IMR-90 (cell line): ENCODE data around the gene EPN1. TPM values are rescaled to one million over a fixed set of nuclear protein-coding genes. Genes with fewer than 3 reads are reported as not detected.

Experiments
- ATAC-seq: fragments of 200-7000 bp; cut with Tn5 transposase; 2 replicates; pipeline ENCODE4 v1.9.1; 2020; ENCODE audit warnings: low read depth, mild to moderate bottlenecking, moderate library complexity
- BruUV-seq: library from RNA; stranded (reverse); fragments of 400-500 nt; replicated peaks from 2 replicates; lab custom pipeline; 2021; lab: Mats Ljungman, UMichigan
- CTCF ChIA-PET: fragments of 300-600 bp; formaldehyde crosslinking; extraction: SDS; loops from one replicate; lab custom pipeline; 2021; ENCODE audit warnings: antibody characterized with exemption; lab: Yijun Ruan, JAX
- POLR2A ChIA-PET: fragments of 300-600 bp; sonication (Branson Sonifier 250); formaldehyde crosslinking; loops from one replicate; lab custom pipeline; 2022; ENCODE audit warnings: antibody characterized with exemption; ENCODE audit not compliant: unreplicated experiment; lab: Charles Lee
- DNase-seq: peaks from one replicate; pipeline ENCODE4 v3.0.0; 2013
- H2AFZ ChIP-seq: replicated peaks from 2 replicates; pipeline ENCODE3; 2013; ENCODE audit warnings: low read length, mild to moderate bottlenecking; ENCODE audit not compliant: poor library complexity
- H2AK5ac ChIP-seq: 2 replicates; pipeline ENCODE4 v1.6.1; 2013; ENCODE audit warnings: low read depth, low read length, inconsistent platforms
- H2AK9ac ChIP-seq: replicated peaks from 2 replicates; pipeline ENCODE3; 2013; ENCODE audit warnings: mild to moderate bottlenecking, low read depth, low read length, moderate library complexity; ENCODE audit not compliant: poor library complexity
- H2BK120ac ChIP-seq: 2 replicates; pipeline ENCODE4 v1.6.1; 2013; ENCODE audit warnings: low read depth, low read length, inconsistent platforms
- H2BK15ac ChIP-seq: 3 replicates; pipeline ENCODE4 v1.6.1; 2013; ENCODE audit warnings: low read depth, low read length, inconsistent platforms
- H2BK20ac ChIP-seq: 2 replicates; pipeline ENCODE4 v1.6.1; 2013; ENCODE audit warnings: low read depth, mild to moderate bottlenecking, inconsistent platforms, low read length, moderate library complexity
- H2BK5ac ChIP-seq: 2 replicates; pipeline ENCODE4 v1.6.1; 2013; ENCODE audit warnings: mild to moderate bottlenecking, low read depth, low read length, inconsistent platforms; ENCODE audit not compliant: poor library complexity, severe bottlenecking
- H3K14ac ChIP-seq: replicated peaks from 2 replicates; pipeline ENCODE4 v1.6.1; 2013; ENCODE audit warnings: low read depth, low read length, inconsistent platforms
- H3K18ac ChIP-seq: 2 replicates; pipeline ENCODE4 v1.6.1; 2013; ENCODE audit warnings: low read depth, low read length, control low read depth
- H3K23ac ChIP-seq: 2 replicates; pipeline ENCODE4 v1.6.1; 2013; ENCODE audit warnings: low read depth, low read length, inconsistent platforms
- H3K27ac ChIP-seq: 2 replicates; pipeline ENCODE4 v1.5.1; 2013; ENCODE audit warnings: mild to moderate bottlenecking, control low read depth, low read length; ENCODE audit not compliant: insufficient read depth
- H3K27me3 ChIP-seq: 2 replicates; pipeline ENCODE4 v1.6.1; 2013; ENCODE audit warnings: low read length; ENCODE audit not compliant: control insufficient read depth, insufficient read depth
- H3K36me3 ChIP-seq: 2 replicates; pipeline ENCODE4 v1.6.1; 2013; ENCODE audit warnings: low read length, mixed read lengths; ENCODE audit not compliant: control insufficient read depth, insufficient read depth
- H3K4ac ChIP-seq: 2 replicates; pipeline ENCODE4 v1.6.1; 2013; ENCODE audit warnings: low read depth, low read length, inconsistent platforms
- H3K4me1 ChIP-seq: 2 replicates; pipeline ENCODE4 v1.6.1; 2013; ENCODE audit warnings: low read length, mixed read lengths; ENCODE audit not compliant: control insufficient read depth, insufficient read depth
- H3K4me2 ChIP-seq: 2 replicates; pipeline ENCODE4 v1.6.1; 2013; ENCODE audit warnings: low read depth, mild to moderate bottlenecking, control low read depth, low read length, moderate library complexity
- H3K4me3 ChIP-seq: 2 replicates; pipeline ENCODE4 v1.5.1; 2013; ENCODE audit warnings: low read depth, mild to moderate bottlenecking, control low read depth, low read length, moderate library complexity; ENCODE audit not compliant: insufficient read depth
- H3K56ac ChIP-seq: 2 replicates; pipeline ENCODE4 v1.6.1; 2013; ENCODE audit warnings: low read length, inconsistent platforms; ENCODE audit not compliant: insufficient read depth; ENCODE audit errors: extremely low read depth
- H3K79me1 ChIP-seq, 2 experiments: 2 replicates each; pipeline ENCODE4 v1.6.1; 2013; ENCODE audit warnings: low read length in 2 of 2, inconsistent platforms in 1 of 2, low read depth in 1 of 2
- H3K9ac ChIP-seq: 2 replicates; pipeline ENCODE4 v1.6.1; 2013; ENCODE audit warnings: low read depth, low read length, control low read depth
- H3K9me1 ChIP-seq: 2 replicates; pipeline ENCODE4 v1.6.1; 2013; ENCODE audit warnings: low read length, inconsistent platforms; ENCODE audit not compliant: insufficient read depth
- H3K9me3 ChIP-seq: 2 replicates; pipeline ENCODE4 v1.6.1; 2013; ENCODE audit warnings: low read length; ENCODE audit not compliant: control insufficient read depth, insufficient read depth
- H4K20me1 ChIP-seq: 2 replicates; pipeline ENCODE4 v1.6.1; 2013; ENCODE audit warnings: low read length, inconsistent platforms; ENCODE audit not compliant: insufficient read depth
- H4K5ac ChIP-seq: 2 replicates; pipeline ENCODE4 v1.6.1; 2013; ENCODE audit warnings: mild to moderate bottlenecking, low read depth, low read length, control low read depth
- H4K8ac ChIP-seq, 2 experiments: 2 replicates each; pipeline ENCODE4 v1.6.1; 2013; ENCODE audit warnings: low read depth in 2 of 2, low read length in 2 of 2, control low read depth in 1 of 2, inconsistent platforms in 1 of 2
- H4K91ac ChIP-seq: 2 replicates; pipeline ENCODE4 v1.6.1; 2013; ENCODE audit warnings: low read depth, low read length, inconsistent platforms; ENCODE audit not compliant: insufficient read depth
- MAFK ChIP-seq: IDR thresholded peaks from 2 replicates; pipeline ENCODE4 v1.6.1; 2012; ENCODE audit warnings: low read depth, low read length, improper control_type of control experiment
- MAZ ChIP-seq: IDR thresholded peaks from 2 replicates; pipeline ENCODE4 v1.6.1; 2012; ENCODE audit warnings: low read depth, mild to moderate bottlenecking, low read length, improper control_type of control experiment, moderate library complexity, borderline replicate concordance
- SMC3 ChIP-seq: fragments of 150-350 bp; IDR thresholded peaks from 2 replicates; pipeline ENCODE4 v1.6.1; 2016; ENCODE audit warnings: low read depth, mild to moderate bottlenecking, antibody characterized with exemption, low read length, moderate library complexity
- WGBS, 2 experiments: methylation state at CpG; one replicate each; pipeline versions ENCODE4 v1.1.5 to v1.1.7; 2013; ENCODE audit warnings: missing lambda C conversion rate in 2 of 2; ENCODE audit not compliant: insufficient read length in 1 of 2; ENCODE audit errors: extremely low coverage in 2 of 2; 5-methylcytosine and 5-hydroxymethylcytosine counted together
- dilution Hi-C: fragments of 300-500 bp; cut with HindIII; formaldehyde crosslinking; loops from one replicate; pipeline ENCODE4 v1.14.3; 2018; ENCODE audit warnings: low sequenced_read_pairs; ENCODE audit not compliant: unreplicated experiment
- in situ Hi-C: fragments of 300-500 bp; cut with MboI; formaldehyde crosslinking; loops from 3 replicates; pipeline ENCODE4 v1.14.3; 2019; ENCODE audit warnings: low sequenced_read_pairs, inconsistent platforms, mixed read lengths
- intact Hi-C: fragments of 100-400 bp; cut with micrococcal nuclease; formaldehyde crosslinking; loops from 2 replicates; pipeline ENCODE4 v1.10.0; 2022
- polyA plus RNA-seq, 3 experiments: library from polyadenylated mRNA; depleted of rRNA; stranded (reverse); fragments of >200 nt; gene quantifications; 2 replicates each; pipeline ENCODE4 v1.2.3, GENCODE V29; 2012; ENCODE audit warnings: low replicate concordance in 1 of 3
- total RNA-seq: library from RNA; depleted of rRNA; stranded (reverse); fragments of >200 nt; gene quantifications from 2 replicates; pipeline ENCODE4 v1.2.3, GENCODE V29; 2012
- TF ChIP-seq, protein P1 (sequence below): fragments of 150-350 bp; IDR thresholded peaks from 2 replicates; pipeline ENCODE4 v1.6.1; 2017; ENCODE audit warnings: mild to moderate bottlenecking, antibody characterized with exemption, low read length, low read depth

Gene EPN1
- total and polyA plus RNA-seq, 2 of the 4 experiments (the other 2 are of a cell fraction) = 19.0 to 122 TPM

DNA sequence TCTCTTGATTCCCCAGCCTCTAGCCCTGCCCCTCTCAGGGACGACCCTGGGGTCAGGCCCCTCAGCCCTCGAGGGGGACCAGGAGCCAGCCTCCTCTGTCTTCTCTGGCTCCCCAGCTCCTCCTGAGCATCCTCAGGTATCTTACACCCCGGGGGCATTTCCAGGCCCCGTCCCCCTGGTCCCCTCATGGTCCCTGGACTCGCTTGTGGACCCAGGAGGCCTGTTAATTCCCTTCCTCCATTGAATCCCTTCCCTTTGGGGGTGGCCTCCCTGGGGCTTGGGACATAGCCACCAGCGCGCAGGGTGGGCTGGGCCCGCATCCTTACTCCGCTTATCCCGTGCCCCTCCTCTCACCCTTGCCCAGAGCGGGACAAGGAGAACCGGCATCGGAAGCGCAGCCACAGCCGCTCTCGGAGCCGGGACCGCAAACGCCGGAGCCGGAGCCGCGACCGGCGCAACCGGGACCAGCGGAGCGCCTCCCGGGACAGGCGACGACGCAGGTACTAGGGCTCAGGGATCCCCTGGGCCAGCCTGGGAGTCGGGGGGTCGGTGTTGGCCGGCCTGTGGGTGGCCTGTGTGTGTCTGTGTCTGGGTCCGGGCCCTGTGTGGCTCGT lies 16.1 kb upstream of the EPN1 start:
- Histone ChIP-seq H2AFZ (no peak overlapping the region), H3K9ac (no peak overlapping the region), H3K36me3 (peaks cover 45% of the 10 kb centered on the region), H2AK5ac (no peak overlapping the region), H2BK120ac (no peak overlapping the region), H3K56ac (no peak overlapping the region), H3K27me3 (no peaks in the 10 kb centered on the region), H3K4me1 (peaks cover 10% of the 10 kb centered on the region), H2BK5ac (no peak overlapping the region), H3K4me2 (no peak overlapping the region), H2BK20ac (no peak overlapping the region), H4K8ac (no peak overlapping the region), H3K4me3 (no peak overlapping the region), H3K27ac (no peak overlapping the region), H2AK9ac (no peak overlapping the region), H3K79me1 (peaks cover 12 to 44% of the 10 kb centered on the region in 2 experiments), H3K4ac (no peak overlapping the region), H4K91ac (no peak overlapping the region), H3K9me1 (peaks cover 13% of the 10 kb centered on the region), H3K9me3 (no peaks in the 10 kb centered on the region), H3K14ac (no peak overlapping the region), H3K18ac (no peak overlapping the region), H2BK15ac (no peak overlapping the region), H4K20me1 (peaks cover 92% of the 10 kb centered on the region), H3K23ac (no peak overlapping the region), H4K5ac (no peak overlapping the region)
- TF ChIP-seq SMC3 = no peak
- TF ChIP-seq, protein P1, sequence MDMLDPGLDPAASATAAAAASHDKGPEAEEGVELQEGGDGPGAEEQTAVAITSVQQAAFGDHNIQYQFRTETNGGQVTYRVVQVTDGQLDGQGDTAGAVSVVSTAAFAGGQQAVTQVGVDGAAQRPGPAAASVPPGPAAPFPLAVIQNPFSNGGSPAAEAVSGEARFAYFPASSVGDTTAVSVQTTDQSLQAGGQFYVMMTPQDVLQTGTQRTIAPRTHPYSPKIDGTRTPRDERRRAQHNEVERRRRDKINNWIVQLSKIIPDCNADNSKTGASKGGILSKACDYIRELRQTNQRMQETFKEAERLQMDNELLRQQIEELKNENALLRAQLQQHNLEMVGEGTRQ = no peak
- TF ChIP-seq MAFK = no peak
- no peak for TF ChIP-seq MAZ
- ChIA-PET POLR2A (no interaction called here), CTCF (no interaction called here)
- 84% methylated on average over 13 of the region's 37 CpGs; no CpG with 5 or more reads in 1 of the 2 experiments for WGBS, 2 experiments
- no TSS peak for BruUV-seq
- dilution Hi-C loops (no loop called here), in situ Hi-C loops (loop anchor here (25.0 kb wide), 2 partner anchors 1197 to 1522 kb away; partner anchors contain the start of genes CDC42EP5, CNOT3 and LENG9), intact Hi-C loops (no loop called here)
- DNase-seq (no peak), ATAC-seq (no peak)
